Measurements from ENCODE around the gene CEND1. TPM values are rescaled to one million over a fixed set of nuclear protein-coding genes. Genes with fewer than 3 reads are reported as not detected.
"Not testable (repeated sequence)": the region's sequence is repeated elsewhere in the genome, so short reads cannot be mapped to it uniquely, and the experiment has no call there.

CEND1 gene
- polyA plus RNA-seq, 1 experiment: 0.55 TPM

- DNase-seq (ENCODE audit: low read depth, low spot score): no peak
- ChIA-PET CTCF (interaction anchor here (0.7 kb wide), 1 partner anchor 29 kb away, joined by 4 read pairs; no protein-coding TSS in a partner anchor), POLR2A (interaction anchor here (0.7 to 2.3 kb wide), 4 partner anchors 18 to 51 kb away, joined by 3 to 10 read pairs (median 4); partner anchors contain the start of genes DEAF1 and TMEM80)
- Histone ChIP-seq H3K9me3 (ENCODE audit: control insufficient read depth, insufficient read depth, low read length) (no peaks in the 10 kb centered on the region; the same call in 1 of the 2 replicates), H3K4me3 (ENCODE audit: low read depth, low read length) (peak overlapping the region; percentile 81), H3K27ac (ENCODE audit: low read depth, low read length) (no peak overlapping the region), H3K27me3 (ENCODE audit: control insufficient read depth, insufficient read depth, low read length) (no peaks in the 10 kb centered on the region)
- TF ChIP-seq, protein P1, sequence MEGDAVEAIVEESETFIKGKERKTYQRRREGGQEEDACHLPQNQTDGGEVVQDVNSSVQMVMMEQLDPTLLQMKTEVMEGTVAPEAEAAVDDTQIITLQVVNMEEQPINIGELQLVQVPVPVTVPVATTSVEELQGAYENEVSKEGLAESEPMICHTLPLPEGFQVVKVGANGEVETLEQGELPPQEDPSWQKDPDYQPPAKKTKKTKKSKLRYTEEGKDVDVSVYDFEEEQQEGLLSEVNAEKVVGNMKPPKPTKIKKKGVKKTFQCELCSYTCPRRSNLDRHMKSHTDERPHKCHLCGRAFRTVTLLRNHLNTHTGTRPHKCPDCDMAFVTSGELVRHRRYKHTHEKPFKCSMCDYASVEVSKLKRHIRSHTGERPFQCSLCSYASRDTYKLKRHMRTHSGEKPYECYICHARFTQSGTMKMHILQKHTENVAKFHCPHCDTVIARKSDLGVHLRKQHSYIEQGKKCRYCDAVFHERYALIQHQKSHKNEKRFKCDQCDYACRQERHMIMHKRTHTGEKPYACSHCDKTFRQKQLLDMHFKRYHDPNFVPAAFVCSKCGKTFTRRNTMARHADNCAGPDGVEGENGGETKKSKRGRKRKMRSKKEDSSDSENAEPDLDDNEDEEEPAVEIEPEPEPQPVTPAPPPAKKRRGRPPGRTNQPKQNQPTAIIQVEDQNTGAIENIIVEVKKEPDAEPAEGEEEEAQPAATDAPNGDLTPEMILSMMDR (IDR thresholded peaks at IDR 0.05; ENCODE audit: low read depth, low read length): no peak; the same call in 1 of the 2 replicates
These were observed 43.4 kb downstream of the CEND1 start for GRCh38 chr11:746289-747157.

DNA sequence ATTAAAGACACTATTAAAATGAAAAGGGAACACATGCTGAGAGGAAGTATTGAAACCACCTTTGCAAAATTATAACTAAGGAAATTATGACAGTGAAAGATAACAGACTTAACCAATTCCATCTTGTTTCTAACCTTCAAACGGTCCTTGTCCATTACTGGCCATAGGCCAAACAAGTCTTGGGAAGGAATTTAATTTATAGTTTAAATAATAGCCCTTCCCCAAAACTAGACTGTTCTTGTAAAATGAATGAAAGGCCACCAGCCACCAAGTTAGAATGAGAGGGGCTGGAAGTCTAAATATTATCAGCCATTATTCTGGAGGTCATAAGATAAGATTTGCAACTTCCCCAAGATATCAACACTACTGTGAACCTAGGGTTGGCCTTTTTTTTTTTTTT lies 44.5 kb downstream of the CEND1 start:
- no peaks in the 10 kb centered on the region; the same call in 1 of the 2 replicates for H3K9me3 ChIP-seq (ENCODE audit: control insufficient read depth, insufficient read depth, low read length)
- ChIA-PET CTCF (no interaction called here), POLR2A (no interaction called here)
- H3K27ac ChIP-seq (ENCODE audit: low read depth, low read length): no peak overlapping the region
- TF ChIP-seq, protein P1 (IDR thresholded peaks at IDR 0.05; ENCODE audit: low read depth, low read length): no peak
- no peaks in the 10 kb centered on the region for H3K27me3 ChIP-seq (ENCODE audit: control insufficient read depth, insufficient read depth, low read length)
- no peak for DNase-seq (ENCODE audit: low read depth, low spot score)
- H3K4me3 ChIP-seq (ENCODE audit: low read depth, low read length): no peak overlapping the region

GRCh38 chr11:742571-743201 lies 47.2 kb downstream of the CEND1 start:
- ChIA-PET POLR2A (interaction anchor here (1.3 kb wide), 1 partner anchor 76 kb away, joined by 3 read pairs; the partner anchor contains the start of gene PNPLA2), CTCF (no interaction called here)
- TF ChIP-seq, protein P1 (IDR thresholded peaks at IDR 0.05; ENCODE audit: low read depth, low read length): no peak
- no peaks in the 10 kb centered on the region; the same call in 1 of the 2 replicates for H3K9me3 ChIP-seq (ENCODE audit: control insufficient read depth, insufficient read depth, low read length)
- H3K27me3 ChIP-seq (ENCODE audit: control insufficient read depth, insufficient read depth, low read length): peaks cover 11% of the 10 kb centered on the region
- no peak for DNase-seq (ENCODE audit: low read depth, low spot score)
- no peak overlapping the region for H3K4me3 ChIP-seq (ENCODE audit: low read depth, low read length)
- no peak overlapping the region for H3K27ac ChIP-seq (ENCODE audit: low read depth, low read length)

DNA sequence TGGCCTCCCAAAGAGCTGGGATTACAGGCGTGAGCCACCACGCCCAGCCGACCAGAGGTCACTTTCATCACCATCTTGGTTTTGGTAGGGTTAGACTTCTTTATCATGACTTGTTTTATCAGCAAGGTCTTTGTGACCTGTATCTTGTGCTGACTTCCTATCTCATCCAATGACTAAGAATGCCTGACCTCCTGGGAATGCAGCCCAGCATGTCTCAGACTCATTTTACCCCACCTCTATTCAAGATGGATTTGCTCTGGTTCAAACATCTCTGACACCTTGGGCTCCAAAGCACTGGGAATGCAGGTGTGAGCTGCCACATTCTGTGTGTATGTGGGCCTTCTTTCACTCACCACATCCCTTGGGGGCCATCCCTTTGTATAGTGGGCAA lies 47.7 kb downstream of the CEND1 start:
- DNase-seq (ENCODE audit: low read depth, low spot score): no peak
- ChIA-PET CTCF (no interaction called here), POLR2A (no interaction called here)

GRCh38 chr11:737899-738298 lies 52.0 kb downstream of the CEND1 start:
- H3K9me3 ChIP-seq (ENCODE audit: control insufficient read depth, insufficient read depth, low read length); H3K27ac ChIP-seq (ENCODE audit: low read depth, low read length); POLR2A ChIA-PET; H3K4me3 ChIP-seq (ENCODE audit: low read depth, low read length); CTCF ChIA-PET; DNase-seq (ENCODE audit: low read depth, low spot score): not testable (repeated sequence)
- peaks cover 17% of the 10 kb centered on the region for H3K27me3 ChIP-seq (ENCODE audit: control insufficient read depth, insufficient read depth, low read length)

More for the DNA sequence above, 47.7 kb downstream of the CEND1 start:
- Histone ChIP-seq H3K9me3 (ENCODE audit: control insufficient read depth, insufficient read depth, low read length) (no peaks in the 10 kb centered on the region; the same call in 1 of the 2 replicates), H3K27me3 (ENCODE audit: control insufficient read depth, insufficient read depth, low read length) (peaks cover 15% of the 10 kb centered on the region), H3K27ac (ENCODE audit: low read depth, low read length) (no peak overlapping the region), H3K4me3 (ENCODE audit: low read depth, low read length) (no peak overlapping the region)
- TF ChIP-seq, protein P1 (IDR thresholded peaks at IDR 0.05; ENCODE audit: low read depth, low read length): no peak

Data from AG04450 (cell line).